Activated effector memory CD4-positive, alpha-beta T cell treated with Interleukin-2 at 50 U/mL for 16 hours (primary cell): ENCODE data around the gene MAPK7.

Experiments
- DNase-seq: peaks from one replicate; pipeline ENCODE4 v3.0.0-alpha.2; 2020

MAPK7 gene

DNA sequence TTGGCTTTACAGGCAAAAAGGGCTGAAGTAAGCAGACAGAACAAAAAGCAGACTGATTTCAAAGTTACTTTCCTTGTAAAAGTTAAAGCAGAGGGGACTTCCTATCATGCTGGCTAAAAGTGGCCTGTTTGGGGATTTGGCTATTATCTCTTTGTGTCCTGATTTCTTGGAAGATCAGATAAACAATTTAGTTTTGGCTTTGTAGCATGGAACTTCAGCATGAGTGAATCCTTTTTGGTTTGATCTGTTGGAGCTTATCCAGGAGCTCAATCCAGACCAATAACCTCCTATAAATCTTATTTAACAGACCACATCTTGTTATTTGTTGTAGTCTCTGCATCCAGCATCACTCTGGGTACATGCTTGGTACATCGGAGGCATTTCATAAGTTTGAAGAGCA is 23.9 kb downstream of the MAPK7 start:
- DNase-seq = no peak

DNA sequence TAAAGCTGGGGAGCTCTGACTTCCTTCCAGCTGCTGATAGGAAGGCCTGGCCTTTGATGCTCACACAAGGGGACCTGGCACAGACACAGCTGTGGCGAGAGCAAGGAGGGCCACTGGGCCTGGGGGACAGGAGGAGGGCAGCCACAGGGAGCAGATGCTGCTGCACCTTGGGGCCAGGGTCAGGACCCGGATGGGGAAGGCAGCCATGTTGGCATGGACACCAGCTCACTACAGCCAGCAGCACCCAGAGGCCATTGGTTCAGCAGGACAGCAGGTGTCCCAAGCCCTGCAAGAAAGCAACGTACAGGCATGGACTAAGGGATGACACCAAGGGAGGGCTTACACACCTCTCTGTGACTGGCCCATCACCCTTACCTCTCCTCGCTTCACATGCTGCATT is 24.7 kb downstream of the MAPK7 start:
- no peak for DNase-seq

DNA sequence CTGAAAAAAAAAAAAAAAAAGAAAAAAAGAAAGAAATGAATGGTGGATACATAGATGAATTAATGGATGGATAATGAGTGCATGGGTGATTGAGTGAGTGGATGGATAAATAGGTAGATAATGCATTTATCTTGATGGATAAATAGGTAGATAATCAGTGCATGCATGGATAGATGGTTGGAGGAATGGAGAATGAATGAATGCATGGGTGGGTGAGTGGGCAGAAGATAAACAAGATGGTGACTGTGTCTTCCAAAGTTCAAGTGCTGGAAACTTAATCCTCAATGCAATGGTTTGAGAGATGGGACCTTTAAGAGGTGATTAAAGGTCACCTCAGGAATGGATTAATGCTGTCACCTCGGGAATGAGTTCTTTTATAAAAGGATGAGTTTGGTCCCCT is 26.0 kb downstream of the MAPK7 start:
- no peak for DNase-seq

DNA sequence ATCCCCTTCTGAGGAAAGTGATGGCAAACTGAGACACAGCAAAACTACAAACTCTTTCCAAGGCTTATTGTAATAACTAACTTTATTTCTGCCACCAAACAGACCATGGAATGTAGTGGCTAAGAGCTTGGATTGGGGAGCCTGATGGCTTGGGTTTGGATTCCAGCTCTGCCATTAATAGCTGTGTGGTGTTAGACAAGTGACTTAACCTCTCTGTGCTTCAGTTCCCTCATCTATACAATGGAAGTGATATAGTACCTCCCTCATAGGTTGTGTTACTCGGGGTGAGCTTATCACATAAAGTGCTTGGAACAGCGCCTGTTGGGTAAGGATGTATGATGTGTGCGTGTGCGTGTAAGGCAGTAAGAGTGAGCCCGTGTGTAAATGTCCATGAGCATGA is 26.8 kb downstream of the MAPK7 start:
- DNase-seq = no peak

DNA sequence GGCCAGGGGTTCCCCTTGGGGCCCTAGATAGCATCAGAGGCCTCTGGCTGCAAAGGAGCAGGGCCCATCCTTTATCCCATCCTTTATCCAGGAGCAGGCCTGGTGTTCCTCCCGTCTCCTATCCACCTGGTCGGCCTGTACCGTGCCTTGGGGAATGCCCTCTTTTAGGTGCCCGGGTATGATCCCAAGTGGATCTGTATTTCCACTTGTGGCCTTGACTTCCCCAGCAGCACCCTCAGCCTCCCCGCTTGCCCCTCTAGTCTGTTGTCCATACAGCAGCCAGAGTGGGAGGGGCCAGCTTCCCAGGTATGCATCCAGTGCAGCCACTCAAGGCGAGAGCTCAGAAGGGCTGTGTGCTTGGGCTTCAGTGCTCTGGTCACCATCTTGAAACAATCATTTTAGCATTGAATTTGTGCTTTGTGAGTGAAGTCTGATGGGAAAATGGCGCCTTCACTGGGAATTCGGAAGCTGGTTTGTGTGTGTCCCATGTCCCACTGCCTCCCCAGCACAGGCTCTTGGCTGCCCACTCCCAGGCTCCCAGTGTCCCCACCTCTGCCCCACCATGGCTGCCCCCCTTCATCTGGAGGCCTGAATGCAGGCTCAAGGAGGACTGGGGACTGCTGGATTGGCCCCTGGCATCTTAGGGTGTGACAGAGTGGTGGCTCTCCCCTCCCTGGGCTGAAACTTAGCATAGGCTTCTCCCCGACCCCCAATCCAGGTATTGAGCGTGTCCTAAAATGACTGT is 29.5 kb downstream of the MAPK7 start:
- no peak for DNase-seq

DNA sequence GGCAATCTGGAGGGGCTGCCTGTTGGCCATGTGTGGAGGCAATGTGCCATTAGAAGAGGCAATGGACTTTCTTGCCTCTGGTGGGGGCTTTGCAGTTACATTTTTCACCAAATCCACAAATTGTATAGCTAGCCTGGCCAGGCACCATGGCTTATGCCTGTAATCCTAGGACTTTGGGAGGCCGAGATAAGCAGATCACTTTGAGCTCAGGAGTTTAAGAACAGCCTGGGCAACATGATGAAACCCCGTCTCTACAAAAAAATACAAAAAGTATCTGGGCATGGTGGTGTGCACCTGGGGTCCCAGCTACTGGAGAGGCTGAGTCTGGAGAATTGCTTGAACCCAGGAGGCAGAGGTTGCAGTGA is 30.0 kb downstream of the MAPK7 start:
- no peak for DNase-seq

DNA sequence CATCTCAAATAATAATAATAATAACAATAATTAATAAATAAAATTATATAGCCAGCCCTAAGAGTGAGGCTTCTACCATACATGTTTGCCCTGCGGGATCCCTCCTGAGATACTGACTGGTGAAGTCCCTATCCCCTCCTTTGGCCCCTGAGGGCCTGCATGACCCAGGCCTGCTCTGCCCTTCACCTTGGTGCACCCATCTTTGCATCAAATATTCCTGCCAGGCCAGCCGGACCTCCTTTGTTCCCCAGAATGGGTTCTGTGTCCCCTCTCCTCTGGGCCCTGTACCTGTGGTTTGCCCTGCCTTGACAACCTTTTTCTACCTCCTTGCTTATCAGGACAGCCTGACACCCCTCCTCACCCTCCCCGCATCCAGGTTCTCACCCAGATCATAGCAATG is 30.8 kb downstream of the MAPK7 start:
- DNase-seq = no peak

DNA sequence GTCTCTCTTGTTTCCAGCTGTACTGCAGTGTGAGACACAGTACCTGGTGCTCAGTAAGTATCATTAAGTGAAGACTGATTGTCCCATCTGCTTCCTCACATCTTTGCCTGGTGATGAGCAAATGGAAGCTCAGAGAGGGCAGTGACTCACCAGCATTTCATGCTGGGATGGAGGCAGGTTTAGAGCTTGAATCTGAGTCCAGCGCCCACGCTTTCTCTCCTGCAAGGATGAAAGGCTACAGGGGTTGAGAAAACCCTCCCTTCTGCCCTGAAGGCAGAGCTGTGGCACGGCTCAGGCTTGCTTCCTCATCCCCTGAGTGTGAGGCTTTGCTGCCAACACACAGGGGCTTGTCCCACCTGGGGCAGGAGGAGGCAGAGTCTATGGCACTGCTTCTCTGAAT is 31.2 kb downstream of the MAPK7 start:
- DNase-seq = no peak

DNA sequence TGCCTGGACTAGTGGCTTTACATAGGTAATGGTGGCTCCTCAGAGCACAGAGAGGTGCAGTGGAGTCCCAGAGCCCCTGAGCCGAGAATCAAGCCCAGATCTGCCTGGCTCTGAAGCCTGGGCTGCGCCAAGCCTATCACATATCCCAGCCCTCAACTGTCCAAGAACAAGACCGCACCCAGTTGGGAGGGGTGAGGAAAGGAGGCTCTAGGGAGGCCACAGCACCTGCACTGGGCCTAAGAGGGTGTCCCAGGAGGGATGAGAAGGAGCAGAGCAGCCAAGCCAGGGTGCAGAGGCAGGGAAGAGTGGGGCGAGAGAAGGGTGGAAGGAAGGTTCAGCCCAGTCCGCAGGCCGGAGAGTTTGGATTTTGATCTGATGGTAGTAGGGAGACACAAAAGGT is 31.8 kb downstream of the MAPK7 start:
- DNase-seq = no peak

DNA sequence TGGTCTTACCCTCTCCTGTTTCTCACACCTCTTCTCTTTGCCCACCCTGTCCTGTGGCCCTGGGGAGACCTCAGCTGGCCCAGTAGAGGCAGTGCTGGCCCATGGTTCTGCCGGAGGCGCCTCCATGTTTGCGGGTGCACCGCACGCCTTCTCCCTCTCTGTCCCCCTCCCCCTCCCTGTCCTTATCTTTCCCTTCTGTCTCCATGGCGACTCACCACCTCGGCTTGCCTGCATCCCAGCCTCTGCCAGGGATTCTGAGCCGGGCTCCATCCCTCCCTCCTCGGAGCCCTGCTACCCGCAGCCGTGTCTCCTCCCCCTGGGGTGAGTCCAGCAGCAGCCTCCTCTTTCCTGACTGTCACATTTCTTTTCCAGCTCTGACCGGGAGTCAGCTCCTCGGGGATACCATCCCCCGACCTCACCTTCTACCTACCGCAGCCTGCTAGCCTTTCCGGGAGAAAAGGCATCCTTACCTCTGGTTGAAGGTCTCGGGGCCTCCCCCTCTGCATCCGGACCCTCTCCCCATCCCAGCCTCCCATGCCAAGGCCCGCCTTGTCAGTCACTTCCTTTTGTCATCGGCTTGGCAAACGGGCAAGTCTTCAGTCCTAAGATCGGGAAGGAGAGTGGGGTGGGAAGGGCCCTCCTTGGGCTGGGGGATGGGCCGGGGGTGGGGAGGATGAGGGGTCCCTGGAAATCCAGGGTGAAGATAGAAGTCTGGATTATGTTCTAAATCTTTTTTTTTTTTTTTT is 32.8 kb downstream of the MAPK7 start, which contains the start of gene RNF112:
RNF112 (plus strand) TSS at position 358 of the 746 bp plus-strand sequence; CDS start at position 535, 177 bp downstream.
- no peak for DNase-seq

DNA sequence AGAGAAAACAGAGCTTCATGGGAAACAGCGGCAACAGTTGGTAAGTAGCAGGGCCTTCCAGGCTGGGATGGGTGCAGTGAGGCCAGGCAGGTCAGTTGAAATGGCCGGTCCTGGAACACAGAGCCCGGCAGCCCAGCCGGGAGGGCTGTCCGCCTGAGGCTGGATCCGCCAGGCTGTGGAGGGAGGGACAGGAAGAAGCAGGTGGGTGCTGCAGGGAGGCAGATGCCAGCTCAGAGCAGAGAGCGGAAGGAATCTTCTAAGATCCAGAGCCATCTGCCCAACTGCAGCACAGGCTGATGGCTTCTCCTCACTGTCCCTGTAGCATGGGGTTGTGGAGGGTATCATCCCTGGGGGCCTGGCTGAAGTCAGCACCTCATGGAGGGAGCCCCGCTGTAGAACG is 33.3 kb downstream of the MAPK7 start:
- no peak for DNase-seq

DNA sequence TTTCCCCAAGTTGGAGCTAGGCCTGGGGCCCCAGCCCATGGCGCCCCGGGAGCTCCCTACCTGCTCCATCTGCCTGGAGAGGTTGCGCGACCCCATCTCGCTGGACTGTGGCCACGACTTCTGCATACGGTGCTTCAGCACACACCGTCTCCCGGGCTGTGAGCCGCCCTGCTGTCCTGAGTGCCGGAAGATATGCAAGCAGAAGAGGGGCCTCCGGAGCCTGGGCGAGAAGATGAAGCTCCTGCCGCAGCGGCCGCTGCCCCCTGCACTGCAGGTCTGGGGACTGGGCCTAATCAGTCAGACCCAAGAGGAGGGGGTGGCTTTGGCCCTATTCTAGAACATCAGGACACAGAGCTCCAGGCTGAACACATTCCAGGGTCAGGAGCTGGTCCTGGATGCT is 34.2 kb downstream of the MAPK7 start:
- no peak for DNase-seq

DNA sequence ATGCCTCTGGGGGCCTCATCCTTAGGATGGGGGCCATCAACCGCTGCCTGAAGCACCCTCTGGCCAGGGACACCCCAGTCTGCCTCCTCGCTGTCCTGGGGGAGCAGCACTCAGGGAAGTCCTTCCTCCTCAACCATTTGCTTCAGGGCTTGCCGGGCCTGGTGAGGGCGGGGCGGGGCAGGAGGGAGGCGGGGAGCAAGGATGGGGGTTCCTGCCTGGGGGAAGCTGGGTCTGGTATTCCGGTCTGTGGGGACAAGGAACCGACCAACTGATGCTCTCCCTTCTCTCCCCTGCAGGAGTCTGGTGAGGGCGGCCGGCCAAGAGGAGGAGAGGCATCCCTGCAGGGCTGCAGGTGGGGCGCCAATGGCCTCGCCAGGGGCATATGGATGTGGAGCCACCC is 34.7 kb downstream of the MAPK7 start:
- no peak for DNase-seq

DNA sequence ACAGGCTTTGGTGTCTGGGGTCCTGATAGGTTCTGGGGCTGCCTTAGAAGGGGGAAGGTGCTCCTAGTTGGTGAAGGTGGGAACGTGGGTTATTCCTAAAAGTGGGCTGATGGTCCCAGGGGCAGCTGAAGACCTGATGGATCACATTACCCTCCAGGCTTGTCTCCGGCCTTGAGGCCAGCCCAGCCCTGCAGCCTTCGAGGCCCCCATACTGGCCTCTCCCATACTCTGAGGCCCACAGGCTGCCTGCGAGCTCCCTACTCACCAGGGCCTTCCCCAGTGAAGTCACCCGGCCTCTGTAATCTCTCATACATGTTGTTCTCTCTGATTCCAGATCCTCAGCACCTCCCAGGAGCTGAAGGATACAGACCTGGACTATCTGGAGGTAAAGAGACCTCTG is 35.5 kb downstream of the MAPK7 start:
- no peak for DNase-seq

DNA sequence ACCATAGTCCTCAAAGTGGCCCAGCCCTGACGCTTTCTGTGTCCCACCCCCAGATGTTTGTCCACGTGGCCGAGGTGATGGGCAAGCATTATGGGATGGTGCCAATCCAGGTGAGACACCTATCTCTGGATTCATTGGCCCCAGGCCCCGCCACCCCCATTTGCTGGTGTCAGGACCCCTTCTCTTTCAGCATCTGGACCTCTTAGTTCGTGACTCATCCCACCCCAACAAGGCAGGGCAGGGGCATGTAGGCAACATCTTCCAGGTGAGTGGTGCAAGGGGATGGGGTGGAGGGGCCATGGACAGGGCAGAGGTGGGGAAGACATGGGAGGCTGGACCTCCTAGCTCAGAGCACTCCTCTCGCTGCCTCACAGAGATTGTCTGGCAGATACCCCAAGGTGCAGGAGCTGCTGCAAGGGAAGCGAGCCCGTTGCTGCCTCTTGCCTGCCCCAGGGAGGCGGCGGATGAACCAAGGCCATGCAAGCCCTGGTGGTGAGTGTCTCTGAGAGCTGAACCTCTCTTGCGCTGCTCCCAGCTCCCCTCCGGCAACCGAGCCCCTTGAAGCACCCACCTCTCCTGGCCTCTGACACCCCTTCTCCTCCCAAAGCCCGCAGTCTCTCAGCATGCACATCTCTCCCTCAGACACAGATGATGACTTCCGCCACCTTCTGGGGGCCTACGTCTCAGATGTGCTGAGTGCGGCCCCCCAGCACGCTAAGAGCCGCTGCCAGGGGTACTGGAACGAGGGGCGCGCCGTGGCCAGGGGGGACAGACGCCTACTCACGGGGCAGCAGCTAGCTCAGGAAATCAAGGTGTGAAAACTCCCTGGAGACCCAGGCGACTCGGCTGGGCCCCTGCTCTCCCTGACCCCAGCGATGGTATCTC is 36.3 kb downstream of the MAPK7 start:
- no peak for DNase-seq

DNA sequence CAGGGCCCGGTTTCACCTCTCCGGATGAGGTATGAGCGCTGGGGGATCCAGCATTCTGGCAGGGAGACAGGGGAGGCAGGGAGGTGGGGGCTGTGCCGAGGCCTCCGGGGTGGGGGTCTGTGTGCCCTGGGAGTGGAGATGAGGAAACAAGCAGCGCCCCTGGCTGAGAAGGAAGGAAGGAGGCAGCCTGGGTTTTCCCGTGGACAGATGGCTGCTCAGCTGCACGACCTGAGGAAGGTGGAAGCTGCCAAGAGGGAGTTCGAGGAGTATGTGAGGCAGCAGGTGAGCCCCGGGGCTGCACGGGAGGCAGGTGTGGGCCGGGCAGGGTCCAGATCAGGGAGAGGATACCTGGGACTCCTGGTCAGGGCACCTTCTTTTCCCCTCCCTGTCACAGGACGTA is 37.0 kb downstream of the MAPK7 start:
- no peak for DNase-seq

DNA sequence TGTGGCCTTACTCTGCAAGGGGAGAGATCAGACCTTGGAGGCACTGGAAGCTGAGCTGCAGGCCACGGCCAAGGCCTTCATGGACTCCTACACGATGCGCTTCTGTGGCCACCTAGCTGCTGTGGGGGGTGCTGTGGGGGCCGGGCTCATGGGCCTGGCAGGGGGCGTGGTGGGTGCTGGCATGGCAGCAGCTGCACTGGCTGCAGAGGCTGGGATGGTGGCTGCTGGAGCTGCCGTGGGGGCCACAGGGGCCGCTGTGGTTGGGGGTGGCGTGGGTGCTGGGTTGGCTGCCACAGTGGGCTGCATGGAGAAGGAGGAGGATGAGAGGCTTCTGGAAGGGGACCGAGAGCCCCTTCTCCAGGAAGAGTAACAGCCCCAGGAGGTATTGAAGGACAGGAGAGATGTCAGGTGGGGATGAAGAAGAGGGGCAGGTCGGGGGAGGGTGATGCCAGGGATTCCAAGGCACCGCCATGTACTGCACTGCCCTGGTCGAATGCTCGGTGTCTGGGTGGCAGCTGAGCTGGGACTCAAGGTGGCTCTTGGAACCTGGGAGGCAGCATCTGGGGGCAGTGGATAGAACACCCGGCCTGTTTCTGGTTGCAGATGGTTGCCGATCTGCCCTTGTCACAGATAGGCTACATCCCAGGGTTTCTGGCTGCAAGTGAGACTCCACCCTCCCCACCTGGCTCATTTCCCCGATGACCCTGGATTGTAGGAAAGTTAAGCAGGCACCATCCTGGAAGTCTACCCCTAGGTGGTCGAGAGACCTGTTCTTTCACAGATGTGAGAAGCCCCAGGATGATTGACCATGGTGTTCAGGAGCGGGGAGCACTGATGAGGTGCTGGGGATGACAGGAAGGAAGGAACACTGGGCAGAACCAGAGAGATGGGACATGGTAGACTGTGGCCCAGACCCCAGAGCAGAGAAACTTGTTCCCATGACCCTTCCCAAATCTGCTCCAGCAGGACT is 37.8 kb downstream of the MAPK7 start:
- no peak for DNase-seq

DNA sequence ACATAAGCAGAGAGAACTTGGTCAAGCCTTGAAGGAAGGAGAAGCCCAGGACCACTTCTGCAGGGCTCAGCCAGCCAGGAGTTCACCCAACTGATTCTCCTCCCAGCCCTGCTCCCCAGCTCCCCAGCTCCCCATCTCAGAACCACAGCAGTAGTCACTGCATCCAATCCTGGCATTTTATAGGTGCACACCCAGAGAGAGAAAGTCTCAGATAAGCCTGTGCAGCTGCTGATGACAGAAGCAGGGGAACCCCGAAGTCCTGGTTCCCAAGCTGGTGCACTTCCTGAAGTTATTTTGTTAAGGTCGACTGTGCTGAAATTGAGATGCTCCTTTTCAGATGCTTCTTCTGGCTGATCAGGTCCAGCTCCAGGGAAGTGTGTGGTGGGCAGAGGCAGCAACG is 39.3 kb downstream of the MAPK7 start:
- no peak for DNase-seq

DNA sequence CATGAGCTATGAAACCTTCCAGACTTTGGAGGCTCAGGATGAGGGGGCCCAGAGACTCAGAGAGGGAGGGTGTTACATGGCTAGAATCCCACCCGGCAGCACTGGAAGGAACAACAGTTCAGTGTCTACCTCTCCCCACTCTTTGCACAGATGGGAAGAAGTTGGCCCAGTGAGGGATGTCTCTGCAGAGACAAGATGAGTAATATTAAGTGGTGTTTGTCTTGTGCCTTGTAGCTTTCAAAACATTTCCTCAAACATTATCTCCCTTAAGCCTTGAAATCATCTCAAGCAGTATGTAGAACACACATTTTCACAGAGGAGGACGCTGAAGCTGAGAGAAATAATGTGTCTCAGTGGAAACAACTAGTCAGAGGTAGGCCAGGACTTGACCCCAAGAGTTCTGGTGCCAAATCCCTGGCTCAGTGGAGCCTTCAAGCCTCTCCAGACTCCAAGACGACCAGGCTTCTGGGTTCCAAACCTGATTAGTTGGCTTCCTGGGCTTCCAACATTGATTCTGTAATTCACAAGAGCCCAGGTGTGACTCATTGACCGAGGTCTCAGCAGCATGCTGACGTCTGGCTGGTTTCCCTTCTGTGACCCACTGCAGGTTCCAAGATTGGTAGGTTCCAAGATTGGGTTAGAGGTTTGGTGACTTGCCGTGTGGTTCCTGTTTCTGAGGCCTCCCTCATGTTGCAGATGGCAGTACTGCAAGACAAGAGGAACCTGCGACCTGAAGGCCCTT is 40.1 kb downstream of the MAPK7 start:
- no peak for DNase-seq

DNA sequence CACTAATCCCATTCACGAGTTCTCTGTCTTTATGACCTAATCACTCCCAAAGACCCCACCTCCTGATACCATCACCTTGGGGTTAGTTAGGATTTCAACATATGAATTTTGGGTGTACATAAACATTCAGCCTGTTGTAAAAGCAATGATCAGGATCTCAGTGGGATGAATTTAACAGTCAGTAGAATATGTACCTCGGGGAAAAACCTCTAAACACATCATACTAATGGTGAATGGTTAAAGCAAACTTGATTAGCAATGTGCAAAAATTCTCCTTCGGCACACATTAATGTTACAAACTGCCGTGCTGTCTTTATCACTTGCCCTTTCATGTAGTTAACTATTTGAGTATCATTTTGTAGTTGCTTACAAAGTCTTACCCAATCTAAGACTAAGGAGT is 42.9 kb downstream of the MAPK7 start:
- no peak for DNase-seq

DNA sequence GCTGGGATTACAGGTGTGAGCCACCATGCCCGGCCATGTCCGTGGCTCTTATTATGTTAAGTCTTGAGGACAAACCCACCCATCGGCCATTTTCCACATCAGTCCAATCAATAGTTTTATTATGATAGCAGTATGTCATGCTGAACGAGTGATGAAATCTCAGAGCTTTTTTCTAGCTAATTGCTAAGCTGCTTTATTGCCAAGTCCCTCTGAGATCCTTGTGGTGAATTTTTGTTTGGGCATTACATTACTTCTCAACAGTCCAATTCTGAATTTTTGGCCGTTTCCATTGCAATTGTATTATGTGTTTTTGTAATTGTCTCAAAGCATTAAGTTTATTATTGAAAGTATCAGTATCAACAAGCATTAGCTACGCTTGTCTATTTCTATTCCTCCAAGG is 43.6 kb downstream of the MAPK7 start:
- DNase-seq = no peak
